ENCODE results near the gene ZNF438.

GRCh38 chr10:30991647-30992011, 40.0 kb downstream of the ZNF438 start:
- TF ChIP-seq CTCF (conservative IDR thresholded peaks at IDR 0.05; ENCODE audit: low read depth, low read length) (no peak), SMC3 (IDR thresholded peaks at IDR 0.05; ENCODE audit: low read depth, low read length) (no peak), MXI1 (IDR thresholded peaks at IDR 0.05; ENCODE audit: borderline replicate concordance, low read depth, low read length) (no peak), POLR2A (IDR thresholded peaks at IDR 0.05; ENCODE audit: low read depth, low read length) (no peak), RFX5 (IDR thresholded peaks at IDR 0.05; ENCODE audit: low read depth, low read length) (no peak), USF2 (IDR thresholded peaks at IDR 0.05; ENCODE audit: low read depth, low read length) (no peak)
